ENCODE measurements around the gene PFKL.

The PFKL gene

DNA sequence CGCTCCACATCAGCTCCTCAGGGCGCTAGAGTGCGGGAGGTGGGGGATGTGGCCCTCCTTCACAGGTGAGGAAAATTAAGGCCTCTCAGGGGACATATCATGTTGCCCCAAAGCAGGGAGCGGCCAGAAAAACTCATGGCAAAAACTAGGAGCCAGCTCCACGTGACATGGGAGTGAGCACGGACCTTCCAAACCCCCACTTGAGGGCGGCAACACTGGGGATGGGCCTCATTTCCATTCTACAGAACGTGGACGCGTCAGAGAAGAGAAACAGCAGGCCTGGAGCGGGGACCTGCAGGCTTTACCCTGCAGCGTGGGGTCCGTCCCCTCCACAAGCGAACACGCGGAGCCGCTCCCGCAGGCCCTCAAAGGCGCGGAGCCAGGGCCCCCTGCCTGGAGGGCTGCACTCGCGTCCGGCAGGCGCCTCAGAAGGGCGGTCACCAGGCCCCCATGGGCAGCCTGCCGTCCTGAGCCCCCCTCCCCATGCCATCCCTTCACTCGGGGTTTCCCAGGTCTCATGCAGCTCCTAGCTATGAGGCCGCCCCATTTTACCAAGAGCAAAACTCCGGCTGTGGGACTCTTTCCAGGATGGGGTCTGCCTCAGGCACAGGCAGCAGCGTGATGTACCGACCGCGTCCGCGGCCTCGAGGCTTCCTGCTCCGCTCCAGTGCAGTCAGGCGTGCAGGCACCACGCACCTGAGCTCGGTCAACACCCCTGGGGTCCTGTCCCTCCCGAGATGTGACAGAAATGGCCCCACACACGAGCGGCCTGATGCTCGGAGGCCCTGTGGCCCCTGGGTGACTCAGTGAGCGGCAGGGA, 33.9 kb downstream of the PFKL start:
- Histone ChIP-seq H3K36me3 (ENCODE audit: insufficient read depth, low read length) (peaks cover 45% of the 10 kb centered on the region), H3K79me2 (ENCODE audit: insufficient read depth, low read length) (no peaks in the 10 kb centered on the region), H3K9me3 (ENCODE audit: insufficient read depth, low read length, severe bottlenecking) (no peaks in the 10 kb centered on the region), H3K4me2 (ENCODE audit: insufficient read depth, low read length) (no peak overlapping the region), H4K20me1 (ENCODE audit: insufficient read depth, low read length) (peaks cover 27% of the 10 kb centered on the region), H3K4me3 (ENCODE audit: low read depth in 1 of 2, low read length in 2 of 2) (no peak overlapping the region), H2AFZ (ENCODE audit: low read depth, low read length) (no peak overlapping the region), H3K4me1 (ENCODE audit: insufficient read depth, low read length) (peaks cover 9% of the 10 kb centered on the region; the same call in 1 of the 2 replicates), H3K9ac (ENCODE audit: low read depth, low read length) (no peak overlapping the region), H3K27ac (ENCODE audit: low read length) (no peak overlapping the region), H3K27me3 (ENCODE audit: insufficient read depth, low read length, poor library complexity) (no peaks in the 10 kb centered on the region)
- no peak for TF ChIP-seq EZH2 (IDR thresholded peaks at IDR 0.05; ENCODE audit: borderline replicate concordance, low read depth, low read length, severe bottlenecking)
- no peak for TF ChIP-seq CTCF (IDR thresholded peaks at IDR 0.05; ENCODE audit: borderline replicate concordance, extremely low read depth, low read length, poor library complexity, severe bottlenecking)
- ATAC-seq (ENCODE audit: insufficient read depth, low read depth) (no peak), DNase-seq (no peak)

- TF ChIP-seq EZH2 (IDR thresholded peaks at IDR 0.05; ENCODE audit: borderline replicate concordance, low read depth, low read length, severe bottlenecking): no peak
- TF ChIP-seq CTCF (IDR thresholded peaks at IDR 0.05; ENCODE audit: borderline replicate concordance, extremely low read depth, low read length, poor library complexity, severe bottlenecking): no peak
- H3K9me3 ChIP-seq (ENCODE audit: insufficient read depth, low read length, severe bottlenecking): no peaks in the 10 kb centered on the region
- H3K4me3 ChIP-seq (ENCODE audit: low read depth in 1 of 2, low read length in 2 of 2): no peak overlapping the region
- peaks cover 27% of the 10 kb centered on the region for H4K20me1 ChIP-seq (ENCODE audit: insufficient read depth, low read length)
- H3K9ac ChIP-seq (ENCODE audit: low read depth, low read length): no peak overlapping the region
- peaks cover 9% of the 10 kb centered on the region; the same call in 1 of the 2 replicates for H3K4me1 ChIP-seq (ENCODE audit: insufficient read depth, low read length)
- H3K79me2 ChIP-seq (ENCODE audit: insufficient read depth, low read length): no peaks in the 10 kb centered on the region
- no peak overlapping the region for H3K27ac ChIP-seq (ENCODE audit: low read length)
- no peaks in the 10 kb centered on the region for H3K27me3 ChIP-seq (ENCODE audit: insufficient read depth, low read length, poor library complexity)
- ATAC-seq (ENCODE audit: insufficient read depth, low read depth) (no peak), DNase-seq (no peak)
- H3K4me2 ChIP-seq (ENCODE audit: insufficient read depth, low read length): no peak overlapping the region
- no peak overlapping the region for H2AFZ ChIP-seq (ENCODE audit: low read depth, low read length)
- peaks cover 45% of the 10 kb centered on the region for H3K36me3 ChIP-seq (ENCODE audit: insufficient read depth, low read length)
Observed at GRCh38 chr21:44334329-44335030, 34.6 kb downstream of the PFKL start.

- no peaks in the 10 kb centered on the region for H3K9me3 ChIP-seq (ENCODE audit: insufficient read depth, low read length, severe bottlenecking)
- TF ChIP-seq CTCF (IDR thresholded peaks at IDR 0.05; ENCODE audit: borderline replicate concordance, extremely low read depth, low read length, poor library complexity, severe bottlenecking): no peak
- no peak for TF ChIP-seq EZH2 (IDR thresholded peaks at IDR 0.05; ENCODE audit: borderline replicate concordance, low read depth, low read length, severe bottlenecking)
- no peak overlapping the region for H3K9ac ChIP-seq (ENCODE audit: low read depth, low read length)
- no peak overlapping the region for H3K4me2 ChIP-seq (ENCODE audit: insufficient read depth, low read length)
- ATAC-seq (ENCODE audit: insufficient read depth, low read depth) (no peak), DNase-seq (no peak)
- H3K4me3 ChIP-seq (ENCODE audit: low read depth in 1 of 2, low read length in 2 of 2): no peak overlapping the region
- H3K27ac ChIP-seq (ENCODE audit: low read length): no peak overlapping the region
- peaks cover 18% of the 10 kb centered on the region for H3K4me1 ChIP-seq (ENCODE audit: insufficient read depth, low read length)
- H3K27me3 ChIP-seq (ENCODE audit: insufficient read depth, low read length, poor library complexity): no peaks in the 10 kb centered on the region
- H3K79me2 ChIP-seq (ENCODE audit: insufficient read depth, low read length): no peaks in the 10 kb centered on the region
- H2AFZ ChIP-seq (ENCODE audit: low read depth, low read length): no peak overlapping the region
- peaks cover 19% of the 10 kb centered on the region for H4K20me1 ChIP-seq (ENCODE audit: insufficient read depth, low read length)
- H3K36me3 ChIP-seq (ENCODE audit: insufficient read depth, low read length): peaks cover 38% of the 10 kb centered on the region
Observed at GRCh38 chr21:44335266-44336059, 35.6 kb downstream of the PFKL start.
